ENCODE measurements around the gene FBRSL1. TPM values are rescaled to one million over a fixed set of nuclear protein-coding genes. Genes with fewer than 3 reads are reported as not detected.
A peak's percentile ranks its signal among the peaks of the same experiment; 100 is the strongest.
"Not testable (repeated sequence)": the region's sequence is repeated elsewhere in the genome, so short reads cannot be mapped to it uniquely, and the experiment has no call there.

Gene FBRSL1
- total RNA-seq, 2 experiments from 2014 or later: 35.7 to 55.1 TPM

DNA sequence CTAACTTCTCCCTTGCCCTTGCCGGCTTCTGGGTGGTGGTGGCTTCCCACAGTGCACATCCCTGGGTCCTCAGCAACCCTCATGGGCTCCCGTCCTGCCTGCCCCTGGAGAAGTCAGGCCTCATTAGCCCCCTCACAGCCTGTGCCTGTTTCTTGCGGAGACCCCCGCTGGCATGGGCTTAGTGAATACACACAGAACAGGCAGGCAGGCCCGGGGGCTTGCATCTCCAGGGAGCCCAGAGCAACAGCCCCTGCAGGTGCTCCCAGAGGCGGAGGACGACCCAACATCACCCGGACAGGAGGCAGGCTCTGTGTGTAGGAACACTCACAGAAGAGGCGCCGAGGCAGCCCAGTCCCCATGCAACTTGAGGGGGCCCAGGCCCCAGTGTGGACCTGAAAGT lies 25.1 kb upstream of the FBRSL1 start:
- intact Hi-C loops (cut with DNase I, micrococcal nuclease): no loop called here
- CTCF ChIA-PET: no interaction called here

DNA sequence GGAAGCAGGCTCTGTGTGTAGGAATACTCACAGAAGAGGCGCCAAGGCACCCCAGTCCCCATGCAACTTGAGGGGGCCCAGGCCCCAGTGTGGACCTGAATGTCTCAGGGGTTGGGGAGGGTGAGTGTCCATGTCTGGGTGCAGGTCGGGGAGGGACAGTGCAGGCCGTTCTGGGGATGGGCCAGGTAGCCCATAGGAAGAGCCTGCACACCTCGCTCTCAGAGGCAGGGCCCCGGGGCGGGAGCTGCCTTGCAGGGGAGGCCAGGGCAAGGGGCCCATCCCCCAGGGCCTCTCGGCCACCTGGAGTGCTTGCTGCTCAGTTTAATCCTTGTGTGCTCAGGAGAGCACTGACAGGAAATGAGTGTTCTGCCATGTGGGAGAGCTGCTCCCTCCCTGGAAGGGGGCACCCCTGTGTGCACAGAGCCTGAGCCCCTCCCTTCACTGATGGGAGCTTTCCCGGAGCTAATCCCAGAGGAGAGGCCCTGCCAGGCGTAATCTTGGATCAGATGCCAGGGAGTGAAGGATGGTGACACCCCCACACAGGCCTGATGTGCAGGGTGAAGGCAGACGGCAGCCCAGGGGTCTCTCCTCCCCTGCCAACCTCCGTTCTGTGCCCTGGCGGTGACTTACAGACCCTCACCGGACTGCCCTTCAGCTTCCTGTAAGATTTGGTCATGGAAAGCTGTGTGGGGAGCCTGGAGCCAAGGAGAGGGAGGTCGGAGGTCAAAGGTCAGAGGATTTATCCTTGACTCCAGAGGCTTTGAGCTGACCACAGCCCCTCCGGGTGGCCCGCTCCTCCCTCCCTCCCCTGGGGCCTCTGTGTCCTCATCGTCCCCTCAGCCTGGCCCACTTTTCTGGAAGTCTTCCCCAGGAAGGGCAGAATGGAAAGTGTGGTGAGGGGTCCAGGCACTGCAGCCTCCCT lies 24.4 kb upstream of the FBRSL1 start:
- DNase-seq (no peak), ATAC-seq (peak; percentile 24)
- POLR2A ChIA-PET: no interaction called here
- no peaks in the 10 kb centered on the region for H3K36me3 Mint-ChIP-seq (ENCODE audit: low read depth)
- CTCF ChIA-PET: no interaction called here
- no peaks in the 10 kb centered on the region for H3K9me3 Mint-ChIP-seq (ENCODE audit: low read depth)
- no peak overlapping the region for H3K4me3 Mint-ChIP-seq
- no peak overlapping the region for H3K27ac Mint-ChIP-seq
- peaks cover 22% of the 10 kb centered on the region for H3K4me1 Mint-ChIP-seq
- peaks cover 1% of the 10 kb centered on the region for H3K27me3 Mint-ChIP-seq
- intact Hi-C loops (cut with DNase I, micrococcal nuclease): no loop called here

More for the DNA sequence above, 25.1 kb upstream of the FBRSL1 start:
- POLR2A ChIA-PET: no interaction called here
- ATAC-seq (no peak), DNase-seq (no peak)
- Mint-ChIP-seq H3K9me3 (ENCODE audit: low read depth) (no peaks in the 10 kb centered on the region), H3K4me1 (peaks cover 18% of the 10 kb centered on the region), H3K4me3 (no peak overlapping the region), H3K27ac (no peak overlapping the region), H3K27me3 (peaks cover 1% of the 10 kb centered on the region), H3K36me3 (ENCODE audit: low read depth) (no peaks in the 10 kb centered on the region)

GRCh38 chr12:132466241-132467201 lies 23.4 kb upstream of the FBRSL1 start:
- ATAC-seq (no peak), DNase-seq (no peak)
- ChIA-PET CTCF (no interaction called here), POLR2A (no interaction called here)
- no peak overlapping the region for H3K4me3 Mint-ChIP-seq
- intact Hi-C loops (cut with DNase I, micrococcal nuclease): no loop called here
- no peaks in the 10 kb centered on the region for H3K36me3 Mint-ChIP-seq (ENCODE audit: low read depth)
- H3K27me3 Mint-ChIP-seq: peaks cover 1% of the 10 kb centered on the region
- H3K9me3 Mint-ChIP-seq (ENCODE audit: low read depth): no peaks in the 10 kb centered on the region
- peaks cover 30% of the 10 kb centered on the region for H3K4me1 Mint-ChIP-seq
- H3K27ac Mint-ChIP-seq: no peak overlapping the region

- no peak overlapping the region for H3K27ac Mint-ChIP-seq
- ChIA-PET CTCF (no interaction called here), POLR2A (no interaction called here)
- no peak overlapping the region for H3K4me3 Mint-ChIP-seq
- H3K36me3 Mint-ChIP-seq (ENCODE audit: low read depth): no peaks in the 10 kb centered on the region
- no peaks in the 10 kb centered on the region for H3K9me3 Mint-ChIP-seq (ENCODE audit: low read depth)
- H3K27me3 Mint-ChIP-seq: peaks cover 1% of the 10 kb centered on the region
- intact Hi-C loops (cut with DNase I, micrococcal nuclease): no loop called here
- DNase-seq (no peak), ATAC-seq (no peak)
- peaks cover 35% of the 10 kb centered on the region for H3K4me1 Mint-ChIP-seq
Measured at GRCh38 chr12:132467511-132467910, 22.4 kb upstream of the FBRSL1 start.

- peak overlapping the region; percentile 58 for H3K4me3 Mint-ChIP-seq
- DNase-seq (no peak), ATAC-seq (no peak)
- H3K36me3 Mint-ChIP-seq (ENCODE audit: low read depth): no peaks in the 10 kb centered on the region
- POLR2A ChIA-PET: no interaction called here
- peaks cover 35% of the 10 kb centered on the region for H3K4me1 Mint-ChIP-seq
- H3K27me3 Mint-ChIP-seq: peaks cover 1% of the 10 kb centered on the region
- intact Hi-C loops (cut with DNase I, micrococcal nuclease): no loop called here
- no peaks in the 10 kb centered on the region for H3K9me3 Mint-ChIP-seq (ENCODE audit: low read depth)
- CTCF ChIA-PET: no interaction called here
- peak overlapping the region; percentile 75 for H3K27ac Mint-ChIP-seq
Measured at GRCh38 chr12:132469423-132469822, 20.5 kb upstream of the FBRSL1 start.

- Mint-ChIP-seq H3K27me3 (peaks cover 1% of the 10 kb centered on the region), H3K4me3 (no peak overlapping the region), H3K4me1 (peaks cover 37% of the 10 kb centered on the region), H3K36me3 (ENCODE audit: low read depth) (no peaks in the 10 kb centered on the region), H3K9me3 (ENCODE audit: low read depth) (no peaks in the 10 kb centered on the region), H3K27ac (no peak overlapping the region)
- no peak for DNase-seq
- CTCF ChIA-PET: no interaction called here
- intact Hi-C loops (cut with DNase I, micrococcal nuclease): no loop called here
- POLR2A ChIA-PET: no interaction called here
- ATAC-seq: no peak
Measured at GRCh38 chr12:132470397-132470796, 19.6 kb upstream of the FBRSL1 start.

- DNase-seq: no peak
- Mint-ChIP-seq H3K4me3 (peak overlapping the region; percentile 3), H3K4me1 (peaks cover 41% of the 10 kb centered on the region)
Measured at GRCh38 chr12:132471011-132471857, 18.7 kb upstream of the FBRSL1 start.

DNA sequence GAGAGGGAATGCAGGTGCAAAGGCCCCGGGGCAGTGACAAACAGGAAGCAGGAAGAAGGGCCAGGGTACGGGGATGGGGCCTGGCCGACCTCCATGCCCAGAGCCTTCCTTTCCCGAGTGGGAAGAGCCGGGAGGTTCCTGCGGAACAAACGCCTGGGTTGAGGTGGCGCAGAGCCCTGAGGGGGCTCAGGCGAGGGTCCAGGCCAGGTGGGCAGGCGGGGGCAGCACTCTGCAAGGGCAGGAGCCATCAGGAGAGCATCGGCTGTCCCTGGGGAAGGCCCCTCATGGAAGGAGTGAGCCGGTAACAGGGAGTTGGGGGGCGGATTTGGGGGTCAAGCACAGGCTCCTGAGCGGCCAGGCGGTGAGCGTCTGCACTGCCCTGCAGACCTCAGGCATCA lies 18.1 kb upstream of the FBRSL1 start:
- peaks cover 1% of the 10 kb centered on the region for H3K27me3 Mint-ChIP-seq
- ATAC-seq: no peak
- H3K4me1 Mint-ChIP-seq: peaks cover 47% of the 10 kb centered on the region
- peak overlapping the region; percentile 57 for H3K4me3 Mint-ChIP-seq
- POLR2A ChIA-PET: no interaction called here
- H3K27ac Mint-ChIP-seq: no peak overlapping the region
- H3K36me3 Mint-ChIP-seq (ENCODE audit: low read depth): no peaks in the 10 kb centered on the region
- no peak for DNase-seq
- CTCF ChIA-PET: no interaction called here
- H3K9me3 Mint-ChIP-seq (ENCODE audit: low read depth): no peaks in the 10 kb centered on the region
- intact Hi-C loops (cut with DNase I, micrococcal nuclease): no loop called here

More at GRCh38 chr12:132471011-132471857, 18.7 kb upstream of the FBRSL1 start:
- ATAC-seq: peak; percentile 40
- intact Hi-C loops (cut with DNase I, micrococcal nuclease): no loop called here
- peaks cover 1% of the 10 kb centered on the region for H3K27me3 Mint-ChIP-seq
- H3K36me3 Mint-ChIP-seq (ENCODE audit: low read depth): no peaks in the 10 kb centered on the region
- no peaks in the 10 kb centered on the region for H3K9me3 Mint-ChIP-seq (ENCODE audit: low read depth)
- CTCF ChIA-PET: no interaction called here
- no peak overlapping the region for H3K27ac Mint-ChIP-seq
- POLR2A ChIA-PET: no interaction called here

DNA sequence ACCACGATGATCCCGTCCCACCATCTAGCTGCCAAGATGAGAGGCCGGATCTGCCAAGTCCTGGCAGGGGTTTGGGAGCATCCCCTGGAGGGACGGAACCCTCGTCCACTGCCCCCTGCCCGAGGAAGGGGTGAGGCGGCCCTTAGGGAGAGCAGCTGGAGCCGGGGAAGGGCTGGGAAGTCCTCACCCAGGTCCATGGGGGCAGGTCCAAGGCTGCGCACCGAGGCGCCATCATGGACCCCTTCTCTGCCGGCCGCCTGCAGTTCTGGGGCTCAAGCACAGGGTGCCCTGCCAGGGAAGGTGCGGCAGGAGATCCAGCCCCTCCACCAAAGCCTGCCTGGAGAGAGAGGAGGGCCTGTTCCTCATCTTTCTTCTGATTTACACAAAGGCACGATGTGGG lies 17.6 kb upstream of the FBRSL1 start:
- Mint-ChIP-seq H3K4me3 (peak overlapping the region; percentile 57), H3K27me3 (peaks cover 1% of the 10 kb centered on the region), H3K4me1 (peaks cover 51% of the 10 kb centered on the region), H3K9me3 (ENCODE audit: low read depth) (no peaks in the 10 kb centered on the region), H3K36me3 (ENCODE audit: low read depth) (no peaks in the 10 kb centered on the region), H3K27ac (peak overlapping the region; percentile 37)
- DNase-seq (no peak), ATAC-seq (no peak)
- ChIA-PET POLR2A (no interaction called here), CTCF (no interaction called here)
- intact Hi-C loops (cut with DNase I, micrococcal nuclease): no loop called here

DNA sequence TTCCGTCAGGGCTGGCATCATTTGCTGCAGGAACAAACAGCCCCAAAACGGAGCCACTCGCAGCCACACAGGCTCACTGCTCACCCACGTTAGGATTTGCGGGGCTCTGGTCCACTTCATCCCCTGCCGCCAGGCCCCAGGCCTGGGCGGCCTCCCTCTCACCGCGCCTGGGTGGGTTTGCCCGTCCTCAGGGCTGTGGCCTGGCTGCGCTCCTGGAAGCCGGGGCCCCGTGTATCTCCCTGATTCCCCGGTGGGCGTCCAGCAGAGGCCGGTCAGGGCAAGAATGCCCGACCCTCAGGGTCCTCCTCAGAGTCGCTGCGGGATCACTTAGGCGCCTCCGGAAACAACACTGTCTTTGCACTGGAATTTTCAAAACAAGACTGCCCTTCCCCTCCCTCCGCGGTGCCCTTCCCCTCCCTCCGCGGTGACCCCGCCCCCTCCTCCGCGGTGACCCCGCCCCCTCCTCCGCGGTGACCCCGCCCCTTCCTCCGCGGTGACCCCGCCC lies 15.7 kb upstream of the FBRSL1 start:
- Mint-ChIP-seq H3K9me3 (ENCODE audit: low read depth) (no peaks in the 10 kb centered on the region), H3K27me3 (peaks cover 1% of the 10 kb centered on the region), H3K36me3 (ENCODE audit: low read depth) (no peaks in the 10 kb centered on the region), H3K4me1 (peaks cover 49% of the 10 kb centered on the region), H3K4me3 (peak overlapping the region; percentile 59), H3K27ac (no peak overlapping the region)
- intact Hi-C loops (cut with DNase I, micrococcal nuclease): no loop called here
- DNase-seq: peak; percentile 70
- ATAC-seq: no peak
- ChIA-PET POLR2A (no interaction called here), CTCF (no interaction called here)

DNA sequence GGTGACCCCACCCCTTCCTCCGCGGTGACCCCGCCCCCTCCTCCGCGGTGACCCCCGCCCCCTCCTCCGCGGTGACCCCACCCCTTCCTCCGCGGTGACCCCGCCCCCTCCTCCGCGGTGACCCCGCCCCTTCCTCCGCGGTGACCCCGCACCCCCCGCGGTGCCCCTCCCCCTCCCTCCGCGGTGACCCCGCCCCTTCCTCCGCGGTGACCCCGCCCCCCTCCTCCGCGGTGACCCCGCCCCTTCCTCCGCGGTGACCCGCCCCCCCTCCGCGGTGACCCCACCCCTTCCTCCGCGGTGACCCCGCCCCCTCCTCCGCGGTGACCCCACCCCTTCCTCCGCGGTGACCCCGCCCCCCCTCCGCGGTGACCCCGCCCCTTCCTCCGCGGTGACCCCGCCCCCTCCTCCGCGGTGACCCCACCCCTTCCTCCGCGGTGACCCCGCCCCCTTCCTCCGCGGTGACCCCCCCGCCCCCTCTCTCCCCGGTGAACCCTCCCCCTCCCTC lies 15.1 kb upstream of the FBRSL1 start:
- ATAC-seq; DNase-seq; CTCF ChIA-PET; H3K27me3 Mint-ChIP-seq; H3K4me3 Mint-ChIP-seq; H3K27ac Mint-ChIP-seq; POLR2A ChIA-PET; H3K36me3 Mint-ChIP-seq (ENCODE audit: low read depth); H3K9me3 Mint-ChIP-seq (ENCODE audit: low read depth): not testable (repeated sequence)
- peaks cover 43% of the 10 kb centered on the region for H3K4me1 Mint-ChIP-seq
- intact Hi-C loops (cut with DNase I, micrococcal nuclease): loop anchor here (1.0 kb wide), 2 partner anchors 14 to 31 kb away; no protein-coding TSS in a partner anchor
